ENCODE data around the gene ZG16B. TPM values are rescaled to one million over a fixed set of nuclear protein-coding genes. Genes with fewer than 3 reads are reported as not detected.

ZG16B gene
- total and polyA plus RNA-seq, 2 of the 8 experiments (the other 6 are each of a cell fraction or from before 2014, with no cell fraction given) = 0.11 TPM; not detected in 1

- no peak overlapping the region for H4K8ac ChIP-seq (ENCODE audit: extremely low read depth, insufficient read depth, low read length)
- no peak overlapping the region for H2BK20ac ChIP-seq (ENCODE audit: low read length)
- H2AK5ac ChIP-seq (ENCODE audit: low read depth, low read length) = no peak overlapping the region
- H3K14ac ChIP-seq (ENCODE audit: insufficient read length) = no peak overlapping the region
- no peaks in the 10 kb centered on the region for H3K36me3 ChIP-seq (ENCODE audit: control insufficient read depth in 2 of 4, insufficient read depth in 4 of 4, low read length in 3 of 4)
- H3K9ac ChIP-seq (replicated peaks in 1 of 4; ENCODE audit: extremely low read depth in 1 of 4, low read depth in 3 of 4, low read length in 3 of 4) = no peak overlapping the region
- H2BK120ac ChIP-seq (replicated peaks; ENCODE audit: low read depth, low read length) = no peak overlapping the region
- no peak overlapping the region for H2AFZ ChIP-seq (ENCODE audit: low read length)
- no peaks in the 10 kb centered on the region for H3K27me3 ChIP-seq (replicated peaks in 1 of 4; ENCODE audit: control insufficient read depth in 3 of 4, extremely low read depth in 1 of 4, insufficient read depth in 3 of 4, low read length in 3 of 4)
- H3K27ac ChIP-seq (ENCODE audit: low read depth, low read length) = no peak overlapping the region
- no peaks in the 10 kb centered on the region for H3K79me1 ChIP-seq (ENCODE audit: low read depth, low read length)
- no peak overlapping the region for H2BK5ac ChIP-seq (ENCODE audit: low read depth, low read length)
- WGBS, 2 experiments (ENCODE audit: extremely low coverage in 1 of 2, insufficient coverage in 1 of 2, insufficient read length in 1 of 2, insufficient replicate concordance in 2 of 2, low coverage in 1 of 2, low lambda C conversion rate in 2 of 2, missing lambda C conversion rate in 1 of 2) = 88% methylated on average over 1 of the region's 1 CpG; no CpG with 5 or more reads in 1 of the 2 experiments
- peaks cover 10 to 12% of the 10 kb centered on the region in 2 experiments for H3K9me3 ChIP-seq (ENCODE audit: insufficient read depth in 2 of 2, low read depth in 1 of 2, low read length in 1 of 2)
- H3K4me3 ChIP-seq (ENCODE audit: extremely low read depth in 1 of 4, insufficient read depth in 2 of 4, low read depth in 3 of 4, low read length in 4 of 4) = no peak overlapping the region
- H4K20me1 ChIP-seq (replicated peaks in 1 of 2; ENCODE audit: control insufficient read depth in 1 of 2, insufficient read depth in 2 of 2, low read length in 2 of 2) = no peaks in the 10 kb centered on the region
- no peak overlapping the region for H2BK15ac ChIP-seq (ENCODE audit: low read length)
- no peaks in the 10 kb centered on the region for H3K79me2 ChIP-seq (ENCODE audit: control insufficient read depth in 1 of 2, insufficient read depth in 2 of 2, low read length in 2 of 2)
- H4K91ac ChIP-seq (replicated peaks; ENCODE audit: insufficient read length, low read length) = no peak overlapping the region
- FAIRE-seq (no peak), DNase-seq (ENCODE audit: low read depth in 1 of 2, low spot score in 2 of 2) (no peak)
- H3K18ac ChIP-seq (ENCODE audit: extremely low read depth, low read length) = no peak overlapping the region
- H2BK12ac ChIP-seq (ENCODE audit: low read depth, low read length) = no peak overlapping the region
- no peak overlapping the region for H3K4ac ChIP-seq (replicated peaks; ENCODE audit: insufficient read length, low read depth, low read length)
- no peak overlapping the region for H4K5ac ChIP-seq (ENCODE audit: insufficient read length, low read depth, low read length)
- no peak overlapping the region for H3K23ac ChIP-seq (ENCODE audit: insufficient read length)
- ChIA-PET POLR2A (ENCODE audit: partially characterized antibody) (interaction anchor here (0.6 to 1.6 kb wide), 2 partner anchors 23 to 222 kb away, joined by 3 read pairs; partner anchors contain the start of gene ELOB), CTCF (ENCODE audit: partially characterized antibody) (interaction anchor here (0.6 to 1.3 kb wide), 2 partner anchors 14 to 20 kb away, joined by 3 to 4 read pairs; no protein-coding TSS in a partner anchor)
- no peaks in the 10 kb centered on the region for H3K4me1 ChIP-seq (replicated peaks in 1 of 4; ENCODE audit: control insufficient read depth in 3 of 4, insufficient read depth in 4 of 4, low read length in 3 of 4)
- H3K4me2 ChIP-seq (ENCODE audit: insufficient read depth in 1 of 2, low read depth in 2 of 2, low read length in 2 of 2) = no peak overlapping the region
- H3K56ac ChIP-seq (replicated peaks; ENCODE audit: insufficient read length, low read depth, low read length) = no peak overlapping the region
- no peaks in the 10 kb centered on the region for H3K23me2 ChIP-seq (ENCODE audit: low read depth, low read length)
- TF ChIP-seq GABPA (IDR thresholded peaks at IDR 0.05; ENCODE audit: borderline replicate concordance, insufficient read depth, low read length) = no peak
- no peak for TF ChIP-seq JUND (IDR thresholded peaks at IDR 0.05; ENCODE audit: low read length)
- no peak for TF ChIP-seq RNF2 (IDR thresholded peaks at IDR 0.05; ENCODE audit: borderline replicate concordance, low read depth, low read length, missing control alignments, poor library complexity, severe bottlenecking)
- TF ChIP-seq SP4 (IDR thresholded peaks at IDR 0.05; ENCODE audit: low read length) = no peak
- no peak for TF ChIP-seq TEAD4 (IDR thresholded peaks at IDR 0.05; ENCODE audit: low read depth, low read length)
- no peak for TF ChIP-seq RXRA (IDR thresholded peaks at IDR 0.05; ENCODE audit: insufficient read depth, low read depth, low read length)
- no peak for TF ChIP-seq ATF2 (IDR thresholded peaks at IDR 0.05; ENCODE audit: low read length)
- TF ChIP-seq NANOG (IDR thresholded peaks at IDR 0.05; ENCODE audit: insufficient read depth, low read depth, low read length, poor library complexity, severe bottlenecking) = no peak
- no peak for TF ChIP-seq EGR1 (IDR thresholded peaks at IDR 0.05; ENCODE audit: borderline replicate concordance, low read depth, low read length)
- TF ChIP-seq YY1 (IDR thresholded peaks at IDR 0.05; ENCODE audit: low read depth, low read length) = no peak
- TF ChIP-seq SIX5 (IDR thresholded peaks at IDR 0.05; ENCODE audit: low read depth, low read length) = no peak
- TF ChIP-seq POU5F1 (IDR thresholded peaks at IDR 0.05; ENCODE audit: low read depth, low read length) = no peak
- TF ChIP-seq SAP30 (IDR thresholded peaks at IDR 0.05; ENCODE audit: insufficient read depth, insufficient replicate concordance, low read length) = no peak
These were observed 30.3 kb upstream of the ZG16B start for GRCh38 chr16:2799859-2800226.

All from H1 (cell line).